DMS79 (cell line): Measurements from ENCODE around the gene UBE2L3.
"Not testable (repeated sequence)": the region's sequence is repeated elsewhere in the genome, so short reads cannot be mapped to it uniquely, and the experiment has no call there.

ENCODE experiments used
- DNase-seq: peaks from one replicate; lab custom pipeline; 2025; lab: John Stamatoyannopoulos, UW

The UBE2L3 gene

DNA sequence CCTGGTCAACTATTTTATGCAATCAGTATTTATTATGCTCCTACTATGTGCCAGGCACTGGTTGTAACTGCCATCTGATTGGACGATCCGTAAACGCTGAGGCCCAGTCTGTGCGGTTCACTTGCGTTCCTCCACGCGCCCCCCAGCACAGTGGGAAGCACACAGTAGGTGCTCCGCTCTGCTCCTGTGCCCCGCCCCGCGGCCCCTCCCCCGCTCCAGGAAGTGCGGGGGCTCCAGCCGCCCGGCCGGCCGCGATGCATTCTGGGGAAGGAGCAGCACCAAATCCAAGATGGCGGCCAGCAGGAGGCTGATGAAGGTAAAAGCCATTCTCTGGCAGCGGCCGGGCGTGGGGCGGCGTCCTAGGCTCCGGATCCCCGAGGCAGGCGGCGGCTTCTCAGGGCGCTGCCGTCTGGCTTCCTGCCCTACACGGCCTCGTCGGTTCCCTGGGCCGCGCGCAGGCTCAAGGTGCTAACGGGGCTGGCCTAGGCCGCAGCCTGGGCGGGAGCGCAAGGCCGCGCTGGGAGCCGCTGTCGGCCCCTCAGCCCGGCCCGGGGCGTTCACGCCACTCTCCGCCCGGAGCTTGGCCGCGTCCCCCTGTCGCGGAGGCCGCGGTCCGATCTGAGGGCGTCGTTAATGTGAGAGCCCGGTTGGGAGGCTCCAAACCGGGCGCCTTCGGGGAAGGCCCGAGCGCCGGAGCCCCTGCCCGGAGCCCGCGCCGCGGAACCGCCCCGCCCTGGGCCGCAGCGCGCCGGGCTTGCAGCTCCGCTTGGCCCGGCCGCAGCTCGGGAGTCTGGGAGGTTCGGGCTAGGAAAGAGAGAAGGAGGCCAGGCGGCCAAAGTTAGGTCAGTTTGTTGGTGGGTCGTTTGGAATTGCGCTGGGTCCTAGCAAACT is at the start of gene UBE2L3:
UBE2L3 (plus strand) TSS at position 259 of the 891 bp plus-strand sequence; CDS start at position 290, 31 bp downstream.
- DNase-seq, result no peak

DNA sequence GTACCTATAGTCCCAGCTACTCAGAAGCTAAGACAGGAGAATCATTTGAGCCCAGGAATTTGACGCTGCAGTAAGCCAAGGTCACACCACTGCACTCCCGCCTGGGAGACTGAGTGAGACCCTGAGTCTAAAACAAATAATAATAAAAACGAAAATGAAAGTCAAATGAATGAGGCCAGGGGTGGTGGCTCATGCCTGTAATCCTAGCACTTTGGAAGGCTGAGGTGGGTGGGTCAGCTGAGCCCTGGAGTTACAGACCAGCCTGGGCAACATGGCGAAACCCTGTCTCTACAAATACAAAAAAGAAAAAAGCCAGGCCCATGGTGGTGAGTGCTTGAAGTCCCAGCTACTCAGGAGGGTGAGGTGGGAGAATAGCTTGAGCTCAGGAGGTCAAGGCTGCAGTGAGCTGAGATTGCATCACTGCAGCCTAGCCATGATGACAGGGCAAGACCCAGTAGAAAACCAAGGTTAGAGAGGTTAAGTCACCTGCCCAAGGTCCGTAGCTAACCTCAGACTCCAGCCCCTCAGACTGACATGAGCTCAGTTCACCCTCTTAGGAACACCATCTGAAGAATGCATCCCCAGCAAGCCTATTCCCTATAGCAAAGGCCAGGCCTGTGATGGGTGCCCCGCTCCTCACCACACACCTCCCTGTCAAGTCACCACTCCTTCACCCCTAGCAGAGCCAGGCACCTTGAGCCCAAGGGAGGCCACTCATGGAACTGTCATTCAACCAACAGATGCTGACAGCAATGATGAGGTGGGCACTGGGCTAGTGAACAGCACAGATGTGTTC is 40.6 kb upstream of the UBE2L3 start:
- DNase-seq, result not testable (repeated sequence)

DNA sequence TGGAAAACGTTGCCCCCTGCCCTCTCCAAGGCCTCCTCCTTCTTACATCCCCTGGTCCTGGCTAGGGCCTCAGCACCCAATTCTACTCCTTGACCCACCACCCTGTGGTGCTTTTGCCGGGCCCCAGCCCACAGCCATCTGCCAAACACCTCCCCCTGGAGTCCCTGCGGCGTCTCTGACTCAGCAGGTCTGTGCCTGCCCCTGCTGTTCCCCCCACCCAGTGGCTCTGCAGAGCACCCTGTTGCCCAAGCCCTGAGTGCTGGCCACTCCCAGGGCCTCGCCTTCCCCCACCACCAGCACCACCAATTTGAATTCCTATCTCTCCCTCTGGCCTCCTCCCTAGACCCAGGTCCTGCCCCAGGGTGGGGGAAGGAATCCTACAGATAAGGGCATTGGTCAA is 36.0 kb upstream of the UBE2L3 start:
- not testable (repeated sequence) for DNase-seq

DNA sequence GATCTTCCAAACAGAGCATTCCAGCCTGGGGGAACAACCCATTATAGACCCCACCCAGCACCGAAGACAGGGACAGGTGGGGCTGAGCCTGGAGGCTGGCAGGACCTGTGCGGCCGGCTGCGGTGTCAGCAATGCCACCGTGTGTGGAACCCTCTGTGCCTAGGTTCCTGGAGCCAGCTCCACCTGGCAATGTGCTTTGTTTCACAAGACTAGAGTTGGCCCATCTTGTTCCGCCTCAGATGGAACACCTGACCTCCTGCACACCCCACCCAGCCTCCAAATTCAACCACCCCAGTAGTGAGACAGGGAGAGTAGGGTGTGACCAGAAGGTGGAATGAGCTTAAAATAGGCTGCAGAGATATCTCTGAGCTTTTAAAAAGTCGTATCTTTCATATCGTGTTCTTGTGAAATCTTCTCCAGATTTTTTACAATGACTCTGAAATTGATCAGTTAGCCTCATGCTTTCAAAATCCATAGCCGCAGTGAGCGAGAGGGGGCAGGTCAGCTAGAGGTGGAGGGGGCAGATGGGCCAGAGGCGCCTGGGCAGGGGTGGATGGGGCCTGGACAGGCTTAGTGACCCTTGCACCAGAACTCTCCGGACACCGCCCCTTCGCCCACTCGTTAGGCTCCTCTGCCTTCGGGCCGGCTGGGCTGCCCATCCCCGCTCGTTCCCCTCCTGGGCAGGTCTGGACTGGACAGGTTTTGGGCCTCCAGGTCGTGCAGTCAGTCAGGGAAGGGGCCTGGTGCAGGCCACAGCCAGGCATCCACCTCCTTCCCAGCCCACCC is 34.5 kb upstream of the UBE2L3 start:
- DNase-seq, result not testable (repeated sequence)

DNA sequence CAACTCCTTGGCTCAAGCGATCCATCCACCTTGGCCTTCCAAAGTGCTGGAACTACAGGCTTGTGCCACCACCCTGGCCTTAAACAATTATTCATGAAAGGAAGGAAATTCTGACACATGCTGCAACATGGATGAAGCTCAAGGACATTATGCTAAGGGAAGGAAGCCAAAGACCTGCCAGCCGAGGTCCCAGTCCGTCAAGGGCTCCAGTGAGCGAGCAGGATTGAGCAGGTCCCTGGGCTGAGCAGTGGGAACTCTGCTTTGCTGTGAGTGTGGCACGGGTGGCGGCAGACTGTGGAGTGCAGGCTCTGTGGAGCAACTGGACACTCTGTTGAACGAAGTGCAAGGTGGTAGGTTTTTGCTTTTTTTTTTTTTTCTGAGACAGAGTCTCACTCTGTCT is 27.7 kb upstream of the UBE2L3 start:
- DNase-seq, result not testable (repeated sequence)

DNA sequence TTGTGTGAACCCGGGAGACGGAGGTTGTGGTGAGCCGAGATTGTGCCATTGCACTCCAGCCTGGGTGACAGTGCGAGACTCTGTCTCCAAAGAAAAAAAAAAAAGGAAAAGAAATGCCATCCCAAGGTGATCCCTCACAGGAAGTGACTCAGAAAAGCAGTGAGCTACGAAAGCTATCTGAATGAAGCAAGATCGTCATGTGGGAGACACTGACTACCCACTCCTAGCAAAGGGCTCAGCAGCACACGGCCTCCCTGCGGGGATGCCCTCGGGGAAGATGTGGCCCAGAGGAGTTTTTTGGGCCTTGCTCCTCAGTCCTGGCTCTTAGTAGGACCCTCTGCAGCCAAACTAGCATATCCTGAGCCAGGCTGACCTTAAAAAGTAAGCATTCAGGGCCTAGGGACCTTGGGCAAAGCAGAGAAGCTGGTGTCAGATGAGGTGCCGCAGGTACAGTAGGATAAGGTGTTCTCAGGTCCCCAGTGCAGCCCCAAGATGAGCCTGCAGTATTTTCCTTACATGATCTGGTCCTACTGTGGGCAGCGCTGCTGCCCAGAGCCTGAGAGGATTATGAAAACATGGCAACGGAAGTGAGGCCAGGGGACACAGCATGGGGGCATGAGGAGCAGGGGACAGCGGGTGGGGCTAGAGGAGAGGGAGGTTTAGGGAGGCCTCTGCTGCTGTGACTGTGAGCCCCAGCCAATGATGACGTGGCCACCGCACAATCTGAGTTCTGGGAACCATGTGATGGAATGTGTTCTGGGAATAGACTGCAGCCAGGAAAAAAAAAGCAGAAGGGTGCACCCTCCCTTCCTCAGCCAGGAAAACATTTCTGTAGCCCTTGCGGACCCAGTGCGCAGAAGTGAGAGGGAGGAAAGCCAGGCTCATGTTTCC is 22.8 kb upstream of the UBE2L3 start:
- not testable (repeated sequence) for DNase-seq

DNA sequence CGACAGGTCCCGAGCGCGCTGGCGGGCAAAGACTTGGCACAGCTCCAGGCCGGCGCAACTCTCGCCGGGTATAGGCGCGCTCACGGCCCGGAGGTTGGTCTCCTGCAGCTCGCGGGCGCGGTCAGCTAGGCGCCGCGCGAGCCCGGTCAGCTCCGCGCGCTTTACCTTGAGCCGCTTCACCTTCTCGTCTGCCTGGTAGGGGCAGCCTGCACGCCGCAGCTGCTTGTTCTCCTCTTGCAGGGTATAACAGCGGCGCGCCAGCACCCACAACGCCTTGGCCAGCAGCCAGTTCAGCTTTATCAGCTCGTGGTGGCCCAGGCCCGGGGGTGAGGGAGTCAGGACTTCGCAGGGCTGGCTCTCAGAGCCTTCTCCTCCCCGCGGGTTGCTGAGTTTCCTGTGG is 18.0 kb upstream of the UBE2L3 start:
- not testable (repeated sequence) for DNase-seq

DNA sequence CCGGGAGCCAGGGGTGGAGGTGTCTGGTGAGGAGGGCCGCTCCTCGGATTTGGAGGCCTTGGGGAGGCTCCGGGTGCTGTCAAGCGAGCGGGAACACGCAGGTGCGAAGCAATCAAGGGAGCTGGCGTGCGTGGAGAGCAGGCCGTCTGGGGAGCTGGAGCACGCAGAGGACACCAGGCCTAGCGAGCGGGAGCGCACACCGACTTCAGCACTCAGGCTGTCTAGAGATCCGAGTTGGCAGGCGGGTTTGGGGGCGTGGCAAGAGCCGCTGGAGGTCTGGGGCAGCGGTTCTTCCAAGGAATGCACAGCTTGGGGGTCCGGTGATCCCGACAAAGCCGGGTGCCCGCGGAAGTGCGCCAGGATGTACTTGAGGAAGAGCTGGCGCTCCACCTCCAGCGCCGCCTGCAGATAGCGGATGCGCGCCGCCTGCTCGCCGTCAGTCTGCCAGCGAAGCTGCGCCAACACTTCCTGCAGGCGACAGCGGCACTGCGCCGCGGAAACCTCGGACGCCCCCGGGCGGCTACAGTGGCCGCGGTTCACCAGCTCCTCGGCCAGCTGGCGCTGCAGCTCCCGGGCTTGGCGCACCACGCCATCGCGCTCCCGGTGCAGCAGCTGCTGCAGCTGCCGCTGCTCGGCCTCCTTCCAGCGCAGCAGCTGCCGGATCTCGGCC is 17.4 kb upstream of the UBE2L3 start:
- DNase-seq, result not testable (repeated sequence)

DNA sequence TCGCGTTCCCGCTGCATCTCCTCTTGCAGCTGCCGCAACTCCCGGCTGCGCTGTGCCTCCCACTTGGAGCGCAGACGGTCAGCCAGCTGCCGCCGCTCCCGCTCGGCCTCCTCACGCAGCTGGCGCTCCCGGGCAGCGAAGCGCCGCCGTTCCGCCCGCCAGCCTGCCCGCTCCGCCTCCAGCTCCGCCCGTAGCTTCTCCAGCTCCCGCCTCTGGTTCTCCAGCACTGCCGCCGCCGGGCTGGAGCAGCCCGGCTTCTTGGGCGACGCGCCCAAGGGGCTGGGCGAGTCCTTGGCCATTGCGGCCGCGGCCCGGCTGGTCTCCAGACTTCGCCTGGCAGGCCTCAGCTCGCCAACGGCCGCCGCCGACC is 16.9 kb upstream of the UBE2L3 start:
- DNase-seq, result not testable (repeated sequence)

DNA sequence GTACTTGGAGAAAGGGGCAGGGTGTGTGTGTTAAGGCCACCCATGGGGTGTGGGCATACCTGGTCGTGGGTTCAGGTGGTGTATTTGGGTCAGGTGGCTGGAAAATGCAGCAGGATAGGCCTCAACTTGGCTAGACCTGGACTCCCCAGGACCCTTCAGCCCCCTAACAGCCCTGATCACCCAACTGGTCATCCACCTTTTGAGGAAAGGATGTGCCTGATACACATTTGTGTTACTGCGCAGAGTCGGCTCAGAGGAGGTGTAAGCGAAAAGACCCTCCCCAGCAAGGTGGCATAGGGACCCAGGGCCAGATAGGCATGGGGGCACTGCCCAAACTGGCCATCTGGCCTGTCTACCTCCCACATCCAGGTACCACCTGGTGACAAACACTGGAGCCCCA is 16.2 kb upstream of the UBE2L3 start, which contains the start of gene RIMBP3C:
RIMBP3C (minus strand) TSS at position 101 of the 400 bp plus-strand sequence. CDS start 485 bp downstream, outside the sequence.
- DNase-seq, result not testable (repeated sequence)

DNA sequence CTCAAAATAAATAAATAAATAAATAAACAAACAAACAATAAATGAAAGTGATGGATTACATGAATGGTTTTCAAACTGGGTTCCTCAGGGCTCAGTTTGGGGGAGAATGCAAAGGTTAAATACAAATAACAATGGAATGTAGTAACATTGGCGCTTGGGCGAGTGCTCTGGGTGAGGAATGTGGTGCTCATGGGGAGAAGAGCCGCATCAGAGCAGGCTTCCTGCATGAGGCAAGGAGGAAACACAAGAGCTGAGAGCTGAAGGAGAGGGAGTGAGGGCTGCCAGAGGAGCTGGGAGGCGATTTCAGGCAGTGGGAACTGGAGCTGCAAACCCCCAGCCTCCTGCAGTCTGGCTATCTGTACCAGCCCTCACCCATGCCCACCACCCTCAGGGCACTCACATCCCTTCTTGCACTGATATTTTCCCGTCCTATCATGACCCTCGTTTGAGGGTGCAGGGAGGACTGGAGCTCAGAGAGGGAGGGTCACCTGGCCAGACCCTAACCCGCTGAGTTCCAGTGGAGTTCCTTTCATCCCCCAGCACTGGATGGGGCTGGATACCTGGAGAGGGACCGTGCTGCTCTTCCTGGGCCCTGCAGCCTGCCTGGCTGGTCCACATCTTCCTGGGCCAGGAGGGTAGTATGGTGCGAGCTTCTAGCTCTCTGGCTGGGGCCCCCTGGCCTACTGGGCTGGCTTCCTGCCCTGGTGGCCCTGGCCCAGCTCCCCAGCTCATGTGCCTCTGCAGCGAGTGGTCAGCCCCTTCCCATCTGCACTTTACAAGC is 8.0 kb upstream of the UBE2L3 start:
- DNase-seq, result not testable (repeated sequence)

DNA sequence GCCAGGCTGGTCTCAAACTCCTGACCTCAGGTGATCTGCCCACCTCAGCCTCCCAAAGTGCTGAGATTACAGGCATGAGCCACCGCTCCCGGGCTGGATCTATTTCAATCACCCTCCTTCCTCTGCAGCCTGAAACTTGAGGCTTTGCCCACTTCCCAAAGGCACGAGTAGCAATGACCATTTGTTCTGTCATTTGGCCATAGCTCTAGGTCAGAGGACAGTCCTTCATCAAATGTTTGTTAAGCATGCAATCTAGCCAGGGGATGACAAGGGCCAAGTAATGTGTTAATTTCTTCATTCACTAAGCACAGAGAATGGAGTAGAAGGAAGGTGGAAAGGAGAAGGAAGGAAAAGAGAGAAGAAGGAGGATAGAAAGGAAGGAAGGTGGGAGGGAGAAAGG is 6.9 kb upstream of the UBE2L3 start:
- DNase-seq, result not testable (repeated sequence)

DNA sequence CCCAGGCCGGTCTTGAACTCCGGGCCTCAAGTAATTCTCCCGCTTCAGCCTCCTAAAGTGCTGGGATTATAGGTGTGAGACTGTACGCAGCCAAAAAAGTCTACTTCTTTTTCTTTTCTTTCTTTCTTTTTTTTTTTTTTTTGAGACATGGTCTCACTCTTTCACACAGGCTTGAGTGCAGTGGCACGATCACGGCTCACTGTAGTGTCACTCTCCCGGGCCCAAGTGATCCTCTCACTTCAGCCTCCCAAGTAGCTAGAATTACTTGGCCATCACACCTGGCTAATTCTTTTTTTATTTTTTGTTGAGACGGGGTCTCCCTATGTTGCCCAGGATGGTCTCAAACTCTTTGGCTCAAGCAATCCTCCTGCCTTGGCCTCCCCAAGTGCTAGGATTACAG is 3.6 kb upstream of the UBE2L3 start:
- DNase-seq, result no peak

DNA sequence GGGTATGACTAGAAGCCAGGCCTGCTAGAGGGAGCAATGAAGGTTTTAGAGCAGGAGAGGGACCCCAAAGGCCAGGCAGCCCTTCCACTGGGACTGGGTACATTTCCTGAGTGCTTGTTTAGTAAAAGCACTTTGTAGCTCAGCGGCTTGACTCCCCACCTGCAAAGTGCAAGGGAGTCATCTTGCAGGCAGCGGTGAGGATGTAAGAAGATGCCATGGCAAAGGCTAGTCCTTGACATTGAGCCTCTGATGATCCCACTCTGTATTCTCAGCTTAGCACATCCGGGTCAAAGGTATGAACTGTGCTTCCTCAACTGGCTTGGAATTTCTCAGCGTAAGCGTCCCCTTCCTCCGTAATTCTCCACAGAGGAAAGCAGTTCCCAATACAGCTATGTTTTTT is 3.1 kb upstream of the UBE2L3 start:
- no peak for DNase-seq

DNA sequence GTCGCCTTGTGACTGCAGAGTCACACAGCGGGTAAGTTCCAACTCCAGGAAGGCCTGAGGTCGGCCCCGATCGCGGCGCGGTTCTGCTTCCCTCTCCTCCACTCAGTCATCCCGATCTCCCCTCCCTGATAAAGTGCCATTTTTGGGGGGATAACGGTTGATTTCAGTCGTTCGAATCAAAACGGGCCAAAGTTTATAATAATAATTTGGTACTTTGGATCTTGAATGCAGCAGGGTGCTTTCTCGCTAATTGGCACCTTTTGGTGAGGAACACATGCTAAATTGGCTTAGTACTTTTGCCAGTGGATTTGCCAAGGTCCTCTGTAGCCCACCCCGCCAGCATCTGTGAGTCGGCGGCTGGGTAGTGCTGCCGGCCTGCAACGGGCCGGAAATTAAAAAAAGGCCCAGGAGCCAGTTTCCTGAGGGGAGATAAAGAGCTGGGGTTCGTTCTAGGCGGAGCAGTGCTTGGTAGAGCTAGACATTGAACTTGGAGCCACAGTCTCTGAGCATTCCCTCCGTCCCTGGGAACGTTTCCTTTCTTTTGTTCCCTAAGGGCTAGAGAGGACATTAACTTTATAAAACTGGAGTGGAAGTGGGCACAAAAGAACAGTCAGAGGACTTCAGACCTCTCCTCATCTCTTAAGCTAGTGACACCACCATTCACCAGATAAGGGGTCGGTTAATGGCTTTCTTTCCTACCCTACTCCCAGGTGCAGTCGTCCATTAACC is 997 bp downstream of the UBE2L3 start:
- DNase-seq, result no peak

DNA sequence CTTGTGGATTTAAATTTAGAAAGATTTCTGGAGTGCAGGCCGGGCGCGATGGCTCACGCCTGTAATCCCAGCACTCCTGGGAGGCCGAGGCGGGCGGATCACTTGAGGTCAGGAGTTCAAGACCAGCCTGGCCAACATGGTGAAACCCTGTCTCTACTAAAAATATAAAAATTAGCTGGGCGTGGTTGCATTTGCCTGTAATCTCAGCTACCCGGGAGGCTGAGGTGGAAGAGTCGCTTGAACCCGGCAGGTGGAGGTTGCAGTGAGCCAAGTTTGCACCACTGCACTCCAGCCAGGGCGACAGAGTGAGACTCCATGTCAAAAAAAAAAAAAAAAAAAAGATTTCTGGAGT is 1.5 kb downstream of the UBE2L3 start:
- DNase-seq, result not testable (repeated sequence)

DNA sequence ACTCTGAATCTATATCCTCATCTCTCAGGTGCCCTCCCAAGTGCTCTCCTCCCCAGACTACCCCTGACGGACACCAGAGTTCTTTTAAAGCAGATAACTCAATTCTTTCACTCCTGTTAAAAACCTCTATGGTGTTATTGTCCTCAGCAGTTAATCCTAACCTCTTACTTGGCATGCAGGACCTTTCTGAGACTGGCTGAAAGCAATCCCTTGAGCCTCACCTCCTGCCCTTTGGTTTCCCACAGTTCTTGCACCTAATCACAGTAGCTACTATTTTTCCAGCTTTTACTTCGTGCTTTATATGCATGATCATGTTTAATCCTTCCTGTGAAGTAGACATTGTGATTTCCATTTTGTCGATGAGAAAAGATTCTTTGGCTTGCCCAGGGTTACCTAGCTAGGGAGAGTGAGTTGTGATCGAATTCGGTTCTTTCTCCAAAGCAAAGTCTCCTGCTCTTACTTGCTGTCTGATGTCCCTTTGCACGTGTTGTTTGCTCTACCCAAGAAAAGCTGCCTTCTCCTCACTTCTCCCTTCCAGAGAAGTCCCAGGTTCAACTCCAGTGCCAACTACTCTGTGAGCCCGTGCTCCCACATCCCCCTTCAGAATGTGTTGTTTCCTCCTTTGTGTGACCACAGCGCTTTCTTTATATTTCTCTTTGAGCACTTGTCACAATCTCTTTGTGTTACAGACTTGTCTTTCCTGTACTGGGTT is 2.1 kb downstream of the UBE2L3 start:
- no peak for DNase-seq

DNA sequence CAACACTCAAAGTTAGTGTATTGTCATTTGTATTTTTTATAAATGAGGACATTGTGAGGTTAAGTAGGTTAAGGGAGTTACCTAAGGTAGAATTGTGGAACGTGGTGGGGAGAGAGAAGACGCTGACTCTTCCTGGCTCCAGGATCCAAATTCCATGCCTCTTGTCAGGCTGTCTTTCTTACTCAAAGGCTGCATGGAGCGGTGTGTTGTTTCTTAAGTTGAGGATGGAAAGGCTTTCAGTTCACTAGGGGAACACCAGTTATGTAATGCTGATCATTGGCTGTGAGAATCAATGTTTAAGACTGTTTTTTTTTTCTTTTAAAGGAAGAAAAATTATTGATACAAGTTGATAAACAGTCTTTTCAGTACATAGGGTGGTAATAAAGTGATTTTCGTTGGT is 2.9 kb downstream of the UBE2L3 start:
- DNase-seq, result no peak
